ENCODE results near the gene IL36B.

The IL36B gene

GRCh38 chr2:113064281-113064680, 11.6 kb upstream of the IL36B start:
- H3K4me1 ChIP-seq (ENCODE audit: control insufficient read depth, insufficient read depth, low read length) = no peaks in the 10 kb centered on the region
- no peak for DNase-seq (ENCODE audit: low read depth, low spot score)
- no CpG with 5 or more reads among the region's 5 CpGs for whole genome bisulfite sequencing (ENCODE audit: insufficient coverage, insufficient read length)

GRCh38 chr2:113061896-113062770, 9.5 kb upstream of the IL36B start:
- H3K27me3 ChIP-seq (ENCODE audit: control insufficient read depth, insufficient read depth, low read length) = no peaks in the 10 kb centered on the region; the same call in 1 of the 2 replicates
- H3K9me3 ChIP-seq (ENCODE audit: control insufficient read depth, insufficient read depth, low read length) = no peaks in the 10 kb centered on the region
- no peak overlapping the region for H3K4me3 ChIP-seq (ENCODE audit: low read length)
- H3K4me1 ChIP-seq (ENCODE audit: control insufficient read depth, insufficient read depth, low read length) = no peaks in the 10 kb centered on the region
- no peaks in the 10 kb centered on the region for H3K36me3 ChIP-seq (ENCODE audit: control insufficient read depth, insufficient read depth, low read length)
- no peak for DNase-seq (ENCODE audit: low read depth, low spot score)
- H3K27ac ChIP-seq (ENCODE audit: low read length) = no peak overlapping the region
- WGBS (ENCODE audit: insufficient coverage, insufficient read length) = no CpG with 5 or more reads among the region's 18 CpGs

More at GRCh38 chr2:113064281-113064680, 11.6 kb upstream of the IL36B start:
- H3K27me3 ChIP-seq (ENCODE audit: control insufficient read depth, insufficient read depth, low read length) = no peaks in the 10 kb centered on the region; the same call in 1 of the 2 replicates
- no peaks in the 10 kb centered on the region for H3K9me3 ChIP-seq (ENCODE audit: control insufficient read depth, insufficient read depth, low read length)
- H3K36me3 ChIP-seq (ENCODE audit: control insufficient read depth, insufficient read depth, low read length) = no peaks in the 10 kb centered on the region
- no peak overlapping the region for H3K4me3 ChIP-seq (ENCODE audit: low read length)
- no peak overlapping the region for H3K27ac ChIP-seq (ENCODE audit: low read length)

- no peaks in the 10 kb centered on the region for H3K36me3 ChIP-seq (ENCODE audit: control insufficient read depth, insufficient read depth, low read length)
- H3K27ac ChIP-seq (ENCODE audit: low read length) = no peak overlapping the region
- no peak overlapping the region for H3K4me3 ChIP-seq (ENCODE audit: low read length)
- no peaks in the 10 kb centered on the region; the same call in 1 of the 2 replicates for H3K27me3 ChIP-seq (ENCODE audit: control insufficient read depth, insufficient read depth, low read length)
- no peaks in the 10 kb centered on the region for H3K4me1 ChIP-seq (ENCODE audit: control insufficient read depth, insufficient read depth, low read length)
- H3K9me3 ChIP-seq (ENCODE audit: control insufficient read depth, insufficient read depth, low read length) = no peaks in the 10 kb centered on the region
- no CpG with 5 or more reads among the region's 2 CpGs for WGBS (ENCODE audit: insufficient coverage, insufficient read length)
- no peak for DNase-seq (ENCODE audit: low read depth, low spot score)
These were observed 8.6 kb upstream of the IL36B start for GRCh38 chr2:113061241-113061640.

GRCh38 chr2:113060796-113061195, 8.1 kb upstream of the IL36B start:
- Histone ChIP-seq H3K27me3 (ENCODE audit: control insufficient read depth, insufficient read depth, low read length) (no peaks in the 10 kb centered on the region; the same call in 1 of the 2 replicates), H3K9me3 (ENCODE audit: control insufficient read depth, insufficient read depth, low read length) (no peaks in the 10 kb centered on the region), H3K4me3 (ENCODE audit: low read length) (no peak overlapping the region), H3K27ac (ENCODE audit: low read length) (no peak overlapping the region), H3K36me3 (ENCODE audit: control insufficient read depth, insufficient read depth, low read length) (no peaks in the 10 kb centered on the region), H3K4me1 (ENCODE audit: control insufficient read depth, insufficient read depth, low read length) (no peaks in the 10 kb centered on the region)
- no CpG with 5 or more reads among the region's 1 CpG for WGBS (ENCODE audit: insufficient coverage, insufficient read length)
- DNase-seq (ENCODE audit: low read depth, low spot score) = no peak

GRCh38 chr2:113060396-113060795, 7.7 kb upstream of the IL36B start:
- no peak overlapping the region for H3K4me3 ChIP-seq (ENCODE audit: low read length)
- DNase-seq (ENCODE audit: low read depth, low spot score) = no peak
- H3K27ac ChIP-seq (ENCODE audit: low read length) = no peak overlapping the region
- no peaks in the 10 kb centered on the region for H3K4me1 ChIP-seq (ENCODE audit: control insufficient read depth, insufficient read depth, low read length)
- H3K27me3 ChIP-seq (ENCODE audit: control insufficient read depth, insufficient read depth, low read length) = no peaks in the 10 kb centered on the region; the same call in 1 of the 2 replicates
- H3K36me3 ChIP-seq (ENCODE audit: control insufficient read depth, insufficient read depth, low read length) = no peaks in the 10 kb centered on the region
- no CpG with 5 or more reads among the region's 4 CpGs for WGBS (ENCODE audit: insufficient coverage, insufficient read length)
- no peaks in the 10 kb centered on the region for H3K9me3 ChIP-seq (ENCODE audit: control insufficient read depth, insufficient read depth, low read length)

GRCh38 chr2:113058998-113059960, 6.6 kb upstream of the IL36B start, which contains the start of gene IL36RN:
Gene IL36RN, plus strand, starts transcription at chr2:113059198. Its CDS starts 241 bp downstream, at chr2:113059439.
- no peak within 1 kb of the TSS for H3K27ac ChIP-seq (ENCODE audit: low read length)
- no peak for DNase-seq (ENCODE audit: low read depth, low spot score)
- no peaks in the 10 kb centered on the region; the same call in 1 of the 2 replicates for H3K27me3 ChIP-seq (ENCODE audit: control insufficient read depth, insufficient read depth, low read length)
- peaks cover 2% of the 10 kb centered on the region; the same call in 1 of the 2 replicates for H3K9me3 ChIP-seq (ENCODE audit: control insufficient read depth, insufficient read depth, low read length)
- H3K4me3 ChIP-seq (ENCODE audit: low read length) = no peak within 1 kb of the TSS
- H3K36me3 ChIP-seq (ENCODE audit: control insufficient read depth, insufficient read depth, low read length) = no peaks in the 10 kb centered on the region
- H3K4me1 ChIP-seq (ENCODE audit: control insufficient read depth, insufficient read depth, low read length) = no peaks in the 10 kb centered on the region
- no CpG with 5 or more reads among the region's 15 CpGs for WGBS (ENCODE audit: insufficient coverage, insufficient read length)

- Histone ChIP-seq H3K4me3 (ENCODE audit: low read length) (no peak overlapping the region), H3K36me3 (ENCODE audit: control insufficient read depth, insufficient read depth, low read length) (no peaks in the 10 kb centered on the region), H3K27ac (ENCODE audit: low read length) (no peak overlapping the region), H3K4me1 (ENCODE audit: control insufficient read depth, insufficient read depth, low read length) (no peaks in the 10 kb centered on the region), H3K27me3 (ENCODE audit: control insufficient read depth, insufficient read depth, low read length) (no peaks in the 10 kb centered on the region; the same call in 1 of the 2 replicates), H3K9me3 (ENCODE audit: control insufficient read depth, insufficient read depth, low read length) (peaks cover 2% of the 10 kb centered on the region; the same call in 1 of the 2 replicates)
- no CpG with 5 or more reads among the region's 2 CpGs for WGBS (ENCODE audit: insufficient coverage, insufficient read length)
- no peak for DNase-seq (ENCODE audit: low read depth, low spot score)
These were observed 5.8 kb upstream of the IL36B start for GRCh38 chr2:113058411-113058994.

- WGBS (ENCODE audit: insufficient coverage, insufficient read length) = no CpG with 5 or more reads among the region's 1 CpG
- H3K27me3 ChIP-seq (ENCODE audit: control insufficient read depth, insufficient read depth, low read length) = no peaks in the 10 kb centered on the region; the same call in 1 of the 2 replicates
- H3K4me3 ChIP-seq (ENCODE audit: low read length) = no peak overlapping the region
- H3K4me1 ChIP-seq (ENCODE audit: control insufficient read depth, insufficient read depth, low read length) = no peaks in the 10 kb centered on the region
- no peak for DNase-seq (ENCODE audit: low read depth, low spot score)
- H3K27ac ChIP-seq (ENCODE audit: low read length) = no peak overlapping the region
- peaks cover 4% of the 10 kb centered on the region for H3K9me3 ChIP-seq (ENCODE audit: control insufficient read depth, insufficient read depth, low read length)
- no peaks in the 10 kb centered on the region for H3K36me3 ChIP-seq (ENCODE audit: control insufficient read depth, insufficient read depth, low read length)
These were observed 4.5 kb upstream of the IL36B start for GRCh38 chr2:113057117-113057516.

GRCh38 chr2:113056521-113056920, 3.9 kb upstream of the IL36B start:
- Histone ChIP-seq H3K4me1 (ENCODE audit: control insufficient read depth, insufficient read depth, low read length) (no peaks in the 10 kb centered on the region), H3K27ac (ENCODE audit: low read length) (no peak overlapping the region), H3K36me3 (ENCODE audit: control insufficient read depth, insufficient read depth, low read length) (no peaks in the 10 kb centered on the region), H3K27me3 (ENCODE audit: control insufficient read depth, insufficient read depth, low read length) (no peaks in the 10 kb centered on the region; the same call in 1 of the 2 replicates), H3K4me3 (ENCODE audit: low read length) (no peak overlapping the region), H3K9me3 (ENCODE audit: control insufficient read depth, insufficient read depth, low read length) (peaks cover 4% of the 10 kb centered on the region)
- no CpG with 5 or more reads among the region's 1 CpG for WGBS (ENCODE audit: insufficient coverage, insufficient read length)
- DNase-seq (ENCODE audit: low read depth, low spot score) = no peak

- Histone ChIP-seq H3K9me3 (ENCODE audit: control insufficient read depth, insufficient read depth, low read length) (peaks cover 4% of the 10 kb centered on the region), H3K4me3 (ENCODE audit: low read length) (no peak overlapping the region), H3K27me3 (ENCODE audit: control insufficient read depth, insufficient read depth, low read length) (no peaks in the 10 kb centered on the region), H3K27ac (ENCODE audit: low read length) (no peak overlapping the region), H3K36me3 (ENCODE audit: control insufficient read depth, insufficient read depth, low read length) (no peaks in the 10 kb centered on the region), H3K4me1 (ENCODE audit: control insufficient read depth, insufficient read depth, low read length) (no peaks in the 10 kb centered on the region)
- no peak for DNase-seq (ENCODE audit: low read depth, low spot score)
These were observed 1.4 kb upstream of the IL36B start for GRCh38 chr2:113054066-113054465.

Measured in iPS DF 6.9 (cell line).